Caco-2 (cell line): ENCODE results near the gene RRP1B. TPM values are rescaled to one million over a fixed set of nuclear protein-coding genes. Genes with fewer than 3 reads are reported as not detected.

ENCODE experiments used
- BruUV-seq: library from RNA; stranded (reverse); fragments of 400-500 nt; replicated peaks from 2 replicates; lab custom pipeline; 2021; lab: Mats Ljungman, UMichigan
- CTCF ChIA-PET: fragments of 300-600 bp; sonication (Branson Sonifier 250); formaldehyde crosslinking; loops from one replicate; lab custom pipeline; 2022; ENCODE audit warnings: antibody characterized with exemption; lab: Charles Lee
- POLR2A ChIA-PET: fragments of 300-600 bp; sonication (Branson Sonifier 250); formaldehyde crosslinking; loops from one replicate; lab custom pipeline; 2022; ENCODE audit warnings: antibody characterized with exemption; lab: Charles Lee
- DNase-seq, 2 experiments: peaks; one replicate each; pipeline versions ENCODE4 v3.0.0 to v3.0.0-alpha.2; 2020 to 2022
- H3K27me3 ChIP-seq: replicated peaks from 2 replicates; pipeline ENCODE4 v1.6.0; 2011; ENCODE audit warnings: low read length; ENCODE audit not compliant: control insufficient read depth, insufficient read depth
- H3K36me3 ChIP-seq: 2 replicates; pipeline ENCODE4 v1.5.1; 2011; ENCODE audit warnings: low read length; ENCODE audit not compliant: control insufficient read depth, insufficient read depth
- H3K4me1 ChIP-seq: fragments of 250-450 bp; sonication (Bioruptor Pico); 2 replicates; pipeline ENCODE4 v1.5.1; 2020; ENCODE audit warnings: mild to moderate bottlenecking
- H3K4me3 ChIP-seq: 2 replicates; pipeline ENCODE4 v1.5.1; 2011; ENCODE audit warnings: low read depth, mild to moderate bottlenecking, control low read depth, low read length
- H3K9me3 ChIP-seq: fragments of 250-450 bp; sonication (Bioruptor Pico); 2 replicates; pipeline ENCODE4 v1.5.1; 2020; ENCODE audit warnings: mild to moderate bottlenecking, moderate library complexity
- H3K27ac Mint-ChIP-seq: one replicate; pipeline ENCODE4 v1.8.0; 2022; ENCODE audit warnings: mixed read lengths; ENCODE audit not compliant: unreplicated experiment
- H3K27me3 Mint-ChIP-seq: one replicate; pipeline ENCODE4 v1.8.0; 2022; ENCODE audit warnings: mixed read lengths; ENCODE audit not compliant: insufficient read depth, unreplicated experiment
- H3K36me3 Mint-ChIP-seq: one replicate; pipeline ENCODE4 v1.8.0; 2022; ENCODE audit warnings: mild to moderate bottlenecking, mixed read lengths; ENCODE audit not compliant: insufficient read depth, unreplicated experiment
- H3K4me1 Mint-ChIP-seq: one replicate; pipeline ENCODE4 v1.8.0; 2022; ENCODE audit warnings: low read depth, mixed read lengths; ENCODE audit not compliant: unreplicated experiment
- H3K4me3 Mint-ChIP-seq: one replicate; pipeline ENCODE4 v1.8.0; 2022; ENCODE audit warnings: mild to moderate bottlenecking, moderate library complexity, mixed read lengths; ENCODE audit not compliant: unreplicated experiment
- H3K9me3 Mint-ChIP-seq: one replicate; pipeline ENCODE4 v1.8.0; 2022; ENCODE audit warnings: mixed read lengths; ENCODE audit not compliant: unreplicated experiment
- intact Hi-C: fragments of 100-400 bp; cut with micrococcal nuclease; formaldehyde crosslinking; loops from one replicate; pipeline ENCODE4 v1.10.0; 2022; ENCODE audit not compliant: unreplicated experiment
- total RNA-seq: library from RNA; stranded (reverse); gene quantifications from 2 replicates; pipeline ENCODE4 v1.2.3, GENCODE V29; 2022
- TF ChIP-seq, protein P1 (sequence below), 2 experiments: fragments of 200-600 bp in 1 of 2; IDR thresholded peaks; 1 replicate in 1 of 2; 2 replicates in 1 of 2; pipeline versions ENCODE4 v1.5.1 to v1.8.0; 2011 to 2022; ENCODE audit warnings: antibody characterized with exemption in 1 of 2, control low read depth in 1 of 2, inconsistent platforms in 1 of 2, low read depth in 1 of 2, low read length in 1 of 2, mild to moderate bottlenecking in 1 of 2, moderate library complexity in 1 of 2; ENCODE audit not compliant: insufficient read depth in 1 of 2, severe bottlenecking in 1 of 2, unreplicated experiment in 1 of 2

The RRP1B gene
- total RNA-seq, 1 experiment from 2014 or later = 49.5 TPM

DNA sequence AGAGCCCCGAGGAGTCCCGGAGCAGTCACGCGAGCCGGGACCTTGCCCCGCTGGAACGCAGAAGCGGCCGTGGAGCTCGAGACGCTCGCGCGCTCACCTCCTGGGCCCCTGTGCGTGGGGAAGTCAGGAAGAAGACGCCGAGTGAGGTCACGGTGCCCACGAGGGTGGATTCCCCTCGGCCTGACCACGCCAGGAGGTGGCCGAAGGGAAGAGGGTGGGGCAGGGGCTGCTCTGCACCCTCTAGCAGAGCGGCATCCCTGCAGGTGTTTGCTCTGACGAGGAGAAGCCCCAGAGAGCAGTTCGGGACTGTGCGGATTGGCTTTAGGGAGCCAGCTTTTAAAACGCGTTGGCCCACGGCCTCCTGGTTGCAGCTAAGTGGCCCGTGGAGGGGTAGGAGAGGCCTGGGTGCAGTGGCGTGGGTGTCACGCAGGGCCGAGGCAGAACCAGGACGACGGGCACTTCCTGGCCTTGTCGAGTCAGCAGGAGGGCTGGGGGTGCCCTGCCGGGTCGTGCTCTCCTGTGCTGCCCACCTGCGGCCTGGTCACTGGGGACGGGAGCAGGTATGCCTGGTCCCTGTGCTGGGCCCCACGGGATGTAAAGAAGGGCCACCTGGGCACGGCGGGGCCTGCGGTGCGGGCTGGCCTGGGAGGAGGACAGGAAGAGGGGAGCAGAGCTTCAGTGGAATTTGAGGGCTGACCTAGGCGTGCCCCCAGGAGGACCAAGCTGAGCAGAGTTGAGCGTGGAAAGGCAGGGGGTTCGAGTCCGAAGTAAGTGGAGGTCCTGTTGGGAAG is 60.6 kb downstream of the RRP1B start:
- Mint-ChIP-seq H3K4me1 (peaks cover 21% of the 10 kb centered on the region), H3K27ac (peak overlapping the region; percentile 75), H3K4me3 (peak overlapping the region; percentile 87), H3K27me3 (no peaks in the 10 kb centered on the region), H3K36me3 (peaks cover 50% of the 10 kb centered on the region), H3K9me3 (no peaks in the 10 kb centered on the region)
- no TSS peak for BruUV-seq
- peaks cover 2% of the 10 kb centered on the region for H3K36me3 ChIP-seq
- DNase-seq = no peak
- intact Hi-C loops = loop anchor here (1.0 kb wide), 1 partner anchor 18 kb away; no protein-coding TSS in a partner anchor
- H3K4me1 ChIP-seq = peaks cover 23% of the 10 kb centered on the region
- TF ChIP-seq, protein P1, sequence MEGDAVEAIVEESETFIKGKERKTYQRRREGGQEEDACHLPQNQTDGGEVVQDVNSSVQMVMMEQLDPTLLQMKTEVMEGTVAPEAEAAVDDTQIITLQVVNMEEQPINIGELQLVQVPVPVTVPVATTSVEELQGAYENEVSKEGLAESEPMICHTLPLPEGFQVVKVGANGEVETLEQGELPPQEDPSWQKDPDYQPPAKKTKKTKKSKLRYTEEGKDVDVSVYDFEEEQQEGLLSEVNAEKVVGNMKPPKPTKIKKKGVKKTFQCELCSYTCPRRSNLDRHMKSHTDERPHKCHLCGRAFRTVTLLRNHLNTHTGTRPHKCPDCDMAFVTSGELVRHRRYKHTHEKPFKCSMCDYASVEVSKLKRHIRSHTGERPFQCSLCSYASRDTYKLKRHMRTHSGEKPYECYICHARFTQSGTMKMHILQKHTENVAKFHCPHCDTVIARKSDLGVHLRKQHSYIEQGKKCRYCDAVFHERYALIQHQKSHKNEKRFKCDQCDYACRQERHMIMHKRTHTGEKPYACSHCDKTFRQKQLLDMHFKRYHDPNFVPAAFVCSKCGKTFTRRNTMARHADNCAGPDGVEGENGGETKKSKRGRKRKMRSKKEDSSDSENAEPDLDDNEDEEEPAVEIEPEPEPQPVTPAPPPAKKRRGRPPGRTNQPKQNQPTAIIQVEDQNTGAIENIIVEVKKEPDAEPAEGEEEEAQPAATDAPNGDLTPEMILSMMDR (IDR thresholded peaks at IDR 0.05; ENCODE audit: insufficient read depth in 1 of 2, low read depth in 1 of 2, low read length in 1 of 2, severe bottlenecking in 1 of 2, unreplicated experiment in 1 of 2) = no peak
- ChIA-PET CTCF (no interaction called here), POLR2A (interaction anchor here (0.6 kb wide), 1 partner anchor 10 kb away, joined by 4 read pairs; no protein-coding TSS in a partner anchor)
- H3K27me3 ChIP-seq = no peaks in the 10 kb centered on the region
- no peaks in the 10 kb centered on the region for H3K9me3 ChIP-seq
- peak overlapping the region; percentile 98 for H3K4me3 ChIP-seq

- peaks cover 2% of the 10 kb centered on the region for H3K36me3 ChIP-seq
- intact Hi-C loops = loop anchor here (1.0 kb wide), 1 partner anchor 18 kb away; no protein-coding TSS in a partner anchor
- Mint-ChIP-seq H3K36me3 (peaks cover 50% of the 10 kb centered on the region), H3K27me3 (no peaks in the 10 kb centered on the region), H3K4me3 (peak overlapping the region; percentile 87), H3K27ac (peak overlapping the region; percentile 75), H3K4me1 (peaks cover 21% of the 10 kb centered on the region), H3K9me3 (no peaks in the 10 kb centered on the region)
- peaks cover 23% of the 10 kb centered on the region for H3K4me1 ChIP-seq
- no peaks in the 10 kb centered on the region for H3K9me3 ChIP-seq
- ChIA-PET CTCF (no interaction called here), POLR2A (no interaction called here)
- no peak for DNase-seq
- H3K4me3 ChIP-seq = peak overlapping the region; percentile 98
- H3K27me3 ChIP-seq = no peaks in the 10 kb centered on the region
- TF ChIP-seq, protein P1 (IDR thresholded peaks at IDR 0.05; ENCODE audit: insufficient read depth in 1 of 2, low read depth in 1 of 2, low read length in 1 of 2, severe bottlenecking in 1 of 2, unreplicated experiment in 1 of 2) = no peak
- no TSS peak for BruUV-seq
Measured at GRCh38 chr21:43720539-43721166, 61.3 kb downstream of the RRP1B start.

- Histone ChIP-seq H3K9me3 (no peaks in the 10 kb centered on the region), H3K4me1 (peaks cover 23% of the 10 kb centered on the region), H3K4me3 (peak overlapping the region; percentile 98; the same call in 1 of the 2 replicates), H3K27me3 (no peaks in the 10 kb centered on the region), H3K36me3 (peaks cover 2% of the 10 kb centered on the region)
- TF ChIP-seq, protein P1 (IDR thresholded peaks at IDR 0.05; ENCODE audit: insufficient read depth in 1 of 2, low read depth in 1 of 2, low read length in 1 of 2, severe bottlenecking in 1 of 2, unreplicated experiment in 1 of 2) = no peak
- peak overlapping the region; percentile 75 for H3K27ac Mint-ChIP-seq
- no TSS peak for BruUV-seq
- peaks cover 21% of the 10 kb centered on the region for H3K4me1 Mint-ChIP-seq
- H3K9me3 Mint-ChIP-seq = no peaks in the 10 kb centered on the region
- no peaks in the 10 kb centered on the region for H3K27me3 Mint-ChIP-seq
- ChIA-PET POLR2A (no interaction called here), CTCF (no interaction called here)
- peak overlapping the region; percentile 87 for H3K4me3 Mint-ChIP-seq
- H3K36me3 Mint-ChIP-seq = peaks cover 51% of the 10 kb centered on the region
- no peak for DNase-seq
- intact Hi-C loops = no loop called here
Measured at GRCh38 chr21:43721206-43721605, 61.8 kb downstream of the RRP1B start.
